ENCODE measurements around the gene GP9.

The GP9 gene

DNA sequence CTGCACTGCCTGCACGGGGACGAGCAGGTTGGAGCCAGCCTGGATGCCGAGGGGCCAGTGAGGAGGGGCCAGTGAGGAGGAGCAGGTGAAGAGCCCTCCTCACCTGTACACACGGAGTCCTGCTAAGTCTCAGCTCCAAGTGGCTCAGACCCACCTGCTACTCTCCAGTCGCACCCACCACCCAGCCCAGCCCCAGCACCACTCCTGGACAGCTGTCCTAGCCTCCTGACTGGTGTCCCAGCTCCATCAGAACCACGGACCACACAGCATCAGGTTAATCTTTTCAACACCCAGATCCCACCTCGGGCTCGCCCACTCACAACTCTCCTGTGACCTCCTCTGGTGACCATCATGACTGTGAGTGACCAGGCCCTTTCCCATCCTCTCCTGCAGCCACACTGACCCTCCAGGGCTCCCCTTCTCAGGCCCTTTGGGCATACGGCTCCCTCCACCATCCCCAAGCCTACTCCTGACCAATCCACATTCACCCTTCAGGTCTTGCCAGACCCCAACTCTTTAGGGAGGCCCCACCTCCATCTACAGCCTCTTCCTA lies 45.7 kb upstream of the GP9 start:
- no peaks in the 10 kb centered on the region for H4K20me1 ChIP-seq (ENCODE audit: insufficient read depth, low read length, poor library complexity, severe bottlenecking)
- peaks cover 16% of the 10 kb centered on the region; the same call in 1 of the 2 replicates for H3F3A ChIP-seq (ENCODE audit: low read depth)
- H3K27me3 ChIP-seq (ENCODE audit: insufficient read depth, low read length, poor library complexity, severe bottlenecking) = no peaks in the 10 kb centered on the region
- peak overlapping the region; percentile 67 for H3K4me3 ChIP-seq (ENCODE audit: low read length, poor library complexity, severe bottlenecking)
- no peaks in the 10 kb centered on the region for H3K9me3 ChIP-seq (ENCODE audit: insufficient read depth, low read depth, low read length)
- no peak overlapping the region for H2AFZ ChIP-seq (ENCODE audit: low read length)
- no peaks in the 10 kb centered on the region for H3K36me3 ChIP-seq (ENCODE audit: insufficient read depth, low read length)
- H3K4me1 ChIP-seq (ENCODE audit: insufficient read depth, low read length, poor library complexity, severe bottlenecking) = peaks cover 47% of the 10 kb centered on the region
- no peak for TF ChIP-seq EZH2phosphoT487 (IDR thresholded peaks at IDR 0.05; ENCODE audit: borderline replicate concordance)
- TF ChIP-seq, protein P1, sequence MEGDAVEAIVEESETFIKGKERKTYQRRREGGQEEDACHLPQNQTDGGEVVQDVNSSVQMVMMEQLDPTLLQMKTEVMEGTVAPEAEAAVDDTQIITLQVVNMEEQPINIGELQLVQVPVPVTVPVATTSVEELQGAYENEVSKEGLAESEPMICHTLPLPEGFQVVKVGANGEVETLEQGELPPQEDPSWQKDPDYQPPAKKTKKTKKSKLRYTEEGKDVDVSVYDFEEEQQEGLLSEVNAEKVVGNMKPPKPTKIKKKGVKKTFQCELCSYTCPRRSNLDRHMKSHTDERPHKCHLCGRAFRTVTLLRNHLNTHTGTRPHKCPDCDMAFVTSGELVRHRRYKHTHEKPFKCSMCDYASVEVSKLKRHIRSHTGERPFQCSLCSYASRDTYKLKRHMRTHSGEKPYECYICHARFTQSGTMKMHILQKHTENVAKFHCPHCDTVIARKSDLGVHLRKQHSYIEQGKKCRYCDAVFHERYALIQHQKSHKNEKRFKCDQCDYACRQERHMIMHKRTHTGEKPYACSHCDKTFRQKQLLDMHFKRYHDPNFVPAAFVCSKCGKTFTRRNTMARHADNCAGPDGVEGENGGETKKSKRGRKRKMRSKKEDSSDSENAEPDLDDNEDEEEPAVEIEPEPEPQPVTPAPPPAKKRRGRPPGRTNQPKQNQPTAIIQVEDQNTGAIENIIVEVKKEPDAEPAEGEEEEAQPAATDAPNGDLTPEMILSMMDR (conservative IDR thresholded peaks at IDR 0.05; ENCODE audit: low read length) = no peak
- H3K9ac ChIP-seq (ENCODE audit: low read depth, low read length, poor library complexity, severe bottlenecking) = peak overlapping the region; percentile 84
- no peaks in the 10 kb centered on the region for H3K79me2 ChIP-seq (ENCODE audit: insufficient read depth, low read length)
- H3K4me2 ChIP-seq (ENCODE audit: low read depth, low read length, poor library complexity, severe bottlenecking) = peak overlapping the region; percentile 80
- no peaks in the 10 kb centered on the region for H3K9me2 ChIP-seq (replicated peaks; ENCODE audit: low read depth, low read length)

GRCh38 chr3:129015388-129016105 lies 45.0 kb upstream of the GP9 start:
- Histone ChIP-seq H2AFZ (ENCODE audit: low read length) (no peak overlapping the region), H3K9ac (ENCODE audit: low read depth, low read length, poor library complexity, severe bottlenecking) (peak overlapping the region; percentile 84)
- TF ChIP-seq, protein P1 (conservative IDR thresholded peaks at IDR 0.05; ENCODE audit: low read length) = no peak
- TF ChIP-seq EZH2phosphoT487 (IDR thresholded peaks at IDR 0.05; ENCODE audit: borderline replicate concordance) = no peak

GRCh38 chr3:129016356-129016719 lies 44.2 kb upstream of the GP9 start:
- Histone ChIP-seq H4K20me1 (ENCODE audit: insufficient read depth, low read length, poor library complexity, severe bottlenecking) (no peaks in the 10 kb centered on the region), H3K79me2 (ENCODE audit: insufficient read depth, low read length) (no peaks in the 10 kb centered on the region), H3K4me2 (ENCODE audit: low read depth, low read length, poor library complexity, severe bottlenecking) (peak overlapping the region; percentile 80), H3F3A (ENCODE audit: low read depth) (peaks cover 16% of the 10 kb centered on the region; the same call in 1 of the 2 replicates), H3K4me1 (ENCODE audit: insufficient read depth, low read length, poor library complexity, severe bottlenecking) (peaks cover 47% of the 10 kb centered on the region), H3K4me3 (ENCODE audit: low read length, poor library complexity, severe bottlenecking) (peak overlapping the region; percentile 67), H3K9me3 (ENCODE audit: insufficient read depth, low read depth, low read length) (no peaks in the 10 kb centered on the region), H3K9ac (ENCODE audit: low read depth, low read length, poor library complexity, severe bottlenecking) (peak overlapping the region; percentile 84), H3K9me2 (replicated peaks; ENCODE audit: low read depth, low read length) (no peaks in the 10 kb centered on the region), H3K36me3 (ENCODE audit: insufficient read depth, low read length) (no peaks in the 10 kb centered on the region), H2AFZ (ENCODE audit: low read length) (no peak overlapping the region), H3K27me3 (ENCODE audit: insufficient read depth, low read length, poor library complexity, severe bottlenecking) (no peaks in the 10 kb centered on the region)
- TF ChIP-seq, protein P1 (conservative IDR thresholded peaks at IDR 0.05; ENCODE audit: low read length) = peak; percentile 49
- no peak for TF ChIP-seq EZH2phosphoT487 (IDR thresholded peaks at IDR 0.05; ENCODE audit: borderline replicate concordance)

More at GRCh38 chr3:129015388-129016105, 45.0 kb upstream of the GP9 start:
- Histone ChIP-seq H3K9me3 (ENCODE audit: insufficient read depth, low read depth, low read length) (no peaks in the 10 kb centered on the region), H3K36me3 (ENCODE audit: insufficient read depth, low read length) (no peaks in the 10 kb centered on the region), H3K4me2 (ENCODE audit: low read depth, low read length, poor library complexity, severe bottlenecking) (peak overlapping the region; percentile 80), H3K79me2 (ENCODE audit: insufficient read depth, low read length) (no peaks in the 10 kb centered on the region), H3K4me3 (ENCODE audit: low read length, poor library complexity, severe bottlenecking) (peak overlapping the region; percentile 67), H3F3A (ENCODE audit: low read depth) (peaks cover 16% of the 10 kb centered on the region; the same call in 1 of the 2 replicates), H3K9me2 (replicated peaks; ENCODE audit: low read depth, low read length) (no peaks in the 10 kb centered on the region), H3K27me3 (ENCODE audit: insufficient read depth, low read length, poor library complexity, severe bottlenecking) (no peaks in the 10 kb centered on the region), H3K4me1 (ENCODE audit: insufficient read depth, low read length, poor library complexity, severe bottlenecking) (peaks cover 47% of the 10 kb centered on the region), H4K20me1 (ENCODE audit: insufficient read depth, low read length, poor library complexity, severe bottlenecking) (no peaks in the 10 kb centered on the region)

Data from Loucy (cell line).